Caco-2 (cell line): ENCODE data around the gene MMP11. TPM values are rescaled to one million over a fixed set of nuclear protein-coding genes. Genes with fewer than 3 reads are reported as not detected.

Experiments
- BruUV-seq: library from RNA; stranded (reverse); fragments of 400-500 nt; replicated peaks from 2 replicates; lab custom pipeline; 2021; lab: Mats Ljungman, UMichigan
- CTCF ChIA-PET: fragments of 300-600 bp; sonication (Branson Sonifier 250); formaldehyde crosslinking; loops from one replicate; lab custom pipeline; 2022; ENCODE audit warnings: antibody characterized with exemption; lab: Charles Lee
- POLR2A ChIA-PET: fragments of 300-600 bp; sonication (Branson Sonifier 250); formaldehyde crosslinking; loops from one replicate; lab custom pipeline; 2022; ENCODE audit warnings: antibody characterized with exemption; lab: Charles Lee
- DNase-seq, 2 experiments: peaks; one replicate each; pipeline versions ENCODE4 v3.0.0 to v3.0.0-alpha.2; 2020 to 2022
- H3K27me3 ChIP-seq: replicated peaks from 2 replicates; pipeline ENCODE4 v1.6.0; 2011; ENCODE audit warnings: low read length; ENCODE audit not compliant: control insufficient read depth, insufficient read depth
- H3K36me3 ChIP-seq: 2 replicates; pipeline ENCODE4 v1.5.1; 2011; ENCODE audit warnings: low read length; ENCODE audit not compliant: control insufficient read depth, insufficient read depth
- H3K4me1 ChIP-seq: fragments of 250-450 bp; sonication (Bioruptor Pico); 2 replicates; pipeline ENCODE4 v1.5.1; 2020; ENCODE audit warnings: mild to moderate bottlenecking
- H3K4me3 ChIP-seq: 2 replicates; pipeline ENCODE4 v1.5.1; 2011; ENCODE audit warnings: low read depth, mild to moderate bottlenecking, control low read depth, low read length
- H3K9me3 ChIP-seq: fragments of 250-450 bp; sonication (Bioruptor Pico); 2 replicates; pipeline ENCODE4 v1.5.1; 2020; ENCODE audit warnings: mild to moderate bottlenecking, moderate library complexity
- H3K27ac Mint-ChIP-seq: one replicate; pipeline ENCODE4 v1.8.0; 2022; ENCODE audit warnings: mixed read lengths; ENCODE audit not compliant: unreplicated experiment
- H3K27me3 Mint-ChIP-seq: one replicate; pipeline ENCODE4 v1.8.0; 2022; ENCODE audit warnings: mixed read lengths; ENCODE audit not compliant: insufficient read depth, unreplicated experiment
- H3K36me3 Mint-ChIP-seq: one replicate; pipeline ENCODE4 v1.8.0; 2022; ENCODE audit warnings: mild to moderate bottlenecking, mixed read lengths; ENCODE audit not compliant: insufficient read depth, unreplicated experiment
- H3K4me1 Mint-ChIP-seq: one replicate; pipeline ENCODE4 v1.8.0; 2022; ENCODE audit warnings: low read depth, mixed read lengths; ENCODE audit not compliant: unreplicated experiment
- H3K4me3 Mint-ChIP-seq: one replicate; pipeline ENCODE4 v1.8.0; 2022; ENCODE audit warnings: mild to moderate bottlenecking, moderate library complexity, mixed read lengths; ENCODE audit not compliant: unreplicated experiment
- H3K9me3 Mint-ChIP-seq: one replicate; pipeline ENCODE4 v1.8.0; 2022; ENCODE audit warnings: mixed read lengths; ENCODE audit not compliant: unreplicated experiment
- intact Hi-C: fragments of 100-400 bp; cut with micrococcal nuclease; formaldehyde crosslinking; loops from one replicate; pipeline ENCODE4 v1.10.0; 2022; ENCODE audit not compliant: unreplicated experiment
- total RNA-seq: library from RNA; stranded (reverse); gene quantifications from 2 replicates; pipeline ENCODE4 v1.2.3, GENCODE V29; 2022
- TF ChIP-seq, protein P1 (sequence below), 2 experiments: fragments of 200-600 bp in 1 of 2; IDR thresholded peaks; 1 replicate in 1 of 2; 2 replicates in 1 of 2; pipeline versions ENCODE4 v1.5.1 to v1.8.0; 2011 to 2022; ENCODE audit warnings: antibody characterized with exemption in 1 of 2, control low read depth in 1 of 2, inconsistent platforms in 1 of 2, low read depth in 1 of 2, low read length in 1 of 2, mild to moderate bottlenecking in 1 of 2, moderate library complexity in 1 of 2; ENCODE audit not compliant: insufficient read depth in 1 of 2, severe bottlenecking in 1 of 2, unreplicated experiment in 1 of 2

The MMP11 gene
- total RNA-seq, 1 experiment from 2014 or later: 11.6 TPM

DNA sequence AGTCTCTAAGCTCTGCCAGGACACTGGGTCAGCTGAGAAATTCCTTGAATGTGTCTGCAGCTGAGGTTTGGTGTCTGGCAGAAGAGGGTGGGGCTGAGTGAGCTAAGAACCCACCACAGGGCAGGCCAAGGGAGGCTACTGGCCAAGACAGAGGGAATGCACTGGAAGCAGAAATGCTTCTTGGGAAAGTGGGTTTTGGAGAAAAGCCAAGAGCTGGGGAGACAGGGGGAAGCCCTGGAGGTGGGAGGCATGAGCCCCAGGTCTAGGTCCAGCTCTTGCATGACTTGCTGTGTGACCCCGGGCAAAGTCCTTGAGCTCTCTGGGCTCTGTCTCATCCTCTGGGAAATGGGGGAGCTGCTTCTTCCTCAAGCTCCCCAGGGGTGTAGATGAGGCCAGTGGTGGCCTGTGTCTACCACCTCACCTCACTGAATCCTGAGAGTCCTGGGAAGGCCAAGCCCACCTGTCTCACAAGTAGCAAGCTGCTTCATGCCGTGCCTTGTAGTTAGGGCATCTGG is 2.3 kb downstream of the MMP11 start:
- no peaks in the 10 kb centered on the region for H3K27me3 ChIP-seq
- CTCF ChIA-PET: interaction anchor here (0.7 to 1.0 kb wide), 2 partner anchors 73 to 83 kb away, joined by 3 to 5 read pairs; partner anchors contain the start of gene SLC2A11
- H3K9me3 ChIP-seq: no peaks in the 10 kb centered on the region
- peaks cover 18% of the 10 kb centered on the region for H3K4me1 Mint-ChIP-seq
- no peaks in the 10 kb centered on the region for H3K9me3 Mint-ChIP-seq
- no peak overlapping the region for H3K4me3 ChIP-seq
- peaks cover 38% of the 10 kb centered on the region for H3K4me1 ChIP-seq
- intact Hi-C loops: no loop called here
- H3K36me3 ChIP-seq: no peaks in the 10 kb centered on the region
- peaks cover 8% of the 10 kb centered on the region for H3K36me3 Mint-ChIP-seq
- peak; percentile 53 to 67 for DNase-seq
- H3K27ac Mint-ChIP-seq: peak overlapping the region; percentile 84
- no peaks in the 10 kb centered on the region for H3K27me3 Mint-ChIP-seq
- BruUV-seq: no TSS peak
- POLR2A ChIA-PET: interaction anchor here (0.5 to 1.2 kb wide), 4 partner anchors 12 to 133 kb away, joined by 3 to 7 read pairs (median 4); partner anchors contain the start of gene ZNF70
- TF ChIP-seq, protein P1, sequence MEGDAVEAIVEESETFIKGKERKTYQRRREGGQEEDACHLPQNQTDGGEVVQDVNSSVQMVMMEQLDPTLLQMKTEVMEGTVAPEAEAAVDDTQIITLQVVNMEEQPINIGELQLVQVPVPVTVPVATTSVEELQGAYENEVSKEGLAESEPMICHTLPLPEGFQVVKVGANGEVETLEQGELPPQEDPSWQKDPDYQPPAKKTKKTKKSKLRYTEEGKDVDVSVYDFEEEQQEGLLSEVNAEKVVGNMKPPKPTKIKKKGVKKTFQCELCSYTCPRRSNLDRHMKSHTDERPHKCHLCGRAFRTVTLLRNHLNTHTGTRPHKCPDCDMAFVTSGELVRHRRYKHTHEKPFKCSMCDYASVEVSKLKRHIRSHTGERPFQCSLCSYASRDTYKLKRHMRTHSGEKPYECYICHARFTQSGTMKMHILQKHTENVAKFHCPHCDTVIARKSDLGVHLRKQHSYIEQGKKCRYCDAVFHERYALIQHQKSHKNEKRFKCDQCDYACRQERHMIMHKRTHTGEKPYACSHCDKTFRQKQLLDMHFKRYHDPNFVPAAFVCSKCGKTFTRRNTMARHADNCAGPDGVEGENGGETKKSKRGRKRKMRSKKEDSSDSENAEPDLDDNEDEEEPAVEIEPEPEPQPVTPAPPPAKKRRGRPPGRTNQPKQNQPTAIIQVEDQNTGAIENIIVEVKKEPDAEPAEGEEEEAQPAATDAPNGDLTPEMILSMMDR (IDR thresholded peaks at IDR 0.05; ENCODE audit: insufficient read depth in 1 of 2, low read depth in 1 of 2, low read length in 1 of 2, severe bottlenecking in 1 of 2, unreplicated experiment in 1 of 2): no peak
- peak overlapping the region; percentile 67 for H3K4me3 Mint-ChIP-seq

DNA sequence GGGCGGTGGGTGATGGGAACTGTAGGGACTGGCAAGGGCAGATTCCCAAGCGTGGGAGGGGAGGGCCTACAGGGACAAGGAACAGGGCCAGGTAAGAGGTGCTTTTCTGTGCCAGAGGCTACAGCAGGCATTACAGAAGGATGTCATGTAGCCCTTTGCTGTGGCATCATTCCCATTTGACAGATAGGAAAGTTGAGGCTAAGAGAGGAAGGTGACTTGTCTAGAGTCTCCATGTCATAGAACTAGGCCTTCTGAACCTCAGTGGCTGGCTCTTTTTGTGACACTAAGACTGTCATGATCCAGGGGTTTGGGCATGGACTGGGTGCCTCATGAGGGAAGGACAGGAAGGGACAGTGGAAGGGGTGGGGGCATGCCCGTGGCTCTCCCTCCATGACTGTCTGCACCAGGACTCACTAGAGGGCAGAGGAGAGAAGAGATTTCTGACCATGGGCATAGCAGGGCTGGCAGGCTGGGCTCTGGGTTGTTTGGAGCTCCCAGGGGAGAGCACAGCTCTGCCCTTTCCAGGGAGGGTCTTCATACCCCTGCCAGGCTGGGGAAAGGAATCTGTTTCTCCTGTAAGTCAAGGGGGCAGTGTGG is 3.2 kb downstream of the MMP11 start:
- H3K4me1 Mint-ChIP-seq: peaks cover 18% of the 10 kb centered on the region
- Histone ChIP-seq H3K9me3 (no peaks in the 10 kb centered on the region), H3K4me3 (no peak overlapping the region), H3K27me3 (no peaks in the 10 kb centered on the region), H3K36me3 (no peaks in the 10 kb centered on the region), H3K4me1 (peaks cover 38% of the 10 kb centered on the region)
- no TSS peak for BruUV-seq
- DNase-seq: no peak
- ChIA-PET CTCF (interaction anchor here (0.6 kb wide), 1 partner anchor 70 kb away, joined by 3 read pairs; no protein-coding TSS in a partner anchor), POLR2A (interaction anchor here (0.9 kb wide), 1 partner anchor 25 kb away, joined by 4 read pairs; the partner anchor contains the start of gene ZNF70)
- H3K4me3 Mint-ChIP-seq: no peak overlapping the region
- H3K36me3 Mint-ChIP-seq: peaks cover 9% of the 10 kb centered on the region
- H3K27me3 Mint-ChIP-seq: no peaks in the 10 kb centered on the region
- H3K9me3 Mint-ChIP-seq: no peaks in the 10 kb centered on the region
- TF ChIP-seq, protein P1 (IDR thresholded peaks at IDR 0.05; ENCODE audit: insufficient read depth in 1 of 2, low read depth in 1 of 2, low read length in 1 of 2, severe bottlenecking in 1 of 2, unreplicated experiment in 1 of 2): no peak
- H3K27ac Mint-ChIP-seq: no peak overlapping the region
- intact Hi-C loops: no loop called here

GRCh38 chr22:23777776-23778576 is 5.3 kb downstream of the MMP11 start:
- ChIA-PET CTCF (interaction anchor here (1.0 to 1.5 kb wide), 2 partner anchors 11 to 72 kb away, joined by 3 to 5 read pairs; partner anchors contain the start of gene CHCHD10), POLR2A (interaction anchor here (1.1 kb wide), 1 partner anchor 80 kb away, joined by 4 read pairs; the partner anchor contains the start of gene SLC2A11)
- Mint-ChIP-seq H3K27ac (no peak overlapping the region), H3K4me1 (peaks cover 26% of the 10 kb centered on the region), H3K27me3 (no peaks in the 10 kb centered on the region), H3K9me3 (no peaks in the 10 kb centered on the region), H3K4me3 (no peak overlapping the region), H3K36me3 (peaks cover 13% of the 10 kb centered on the region)
- TF ChIP-seq, protein P1 (IDR thresholded peaks at IDR 0.05; ENCODE audit: insufficient read depth in 1 of 2, low read depth in 1 of 2, low read length in 1 of 2, severe bottlenecking in 1 of 2, unreplicated experiment in 1 of 2): no peak
- H3K9me3 ChIP-seq: no peaks in the 10 kb centered on the region
- no TSS peak for BruUV-seq
- no peak overlapping the region for H3K4me3 ChIP-seq
- H3K27me3 ChIP-seq: no peaks in the 10 kb centered on the region
- H3K36me3 ChIP-seq: no peaks in the 10 kb centered on the region
- intact Hi-C loops: no loop called here
- no peak for DNase-seq
- peaks cover 34% of the 10 kb centered on the region for H3K4me1 ChIP-seq
